ENCODE measurements around the gene LRRC27. TPM values are rescaled to one million over a fixed set of nuclear protein-coding genes. Genes with fewer than 3 reads are reported as not detected.
A peak's percentile ranks its signal among the peaks of the same experiment; 100 is the strongest.
"Not testable (repeated sequence)": the region's sequence is repeated elsewhere in the genome, so short reads cannot be mapped to it uniquely, and the experiment has no call there.

LRRC27 gene
- total RNA-seq, 1 experiment from 2014 or later: 5.1 TPM

- in situ Hi-C loops (cut with HindIII; ENCODE audit: low pct_unique_long_range_greater_than_20kb, low sequenced_read_pairs): no loop called here
- no peak for DNase-seq (ENCODE audit: low read depth, low spot score)
These were observed 15.4 kb downstream of the LRRC27 start for GRCh38 chr10:132347211-132347930.

- DNase-seq (ENCODE audit: low read depth, low spot score): no peak
- in situ Hi-C loops (cut with HindIII; ENCODE audit: low pct_unique_long_range_greater_than_20kb, low sequenced_read_pairs): no loop called here
These were observed 15.9 kb downstream of the LRRC27 start for GRCh38 chr10:132347931-132348267.

GRCh38 chr10:132349766-132350165 lies 17.8 kb downstream of the LRRC27 start:
- in situ Hi-C loops (cut with HindIII; ENCODE audit: low pct_unique_long_range_greater_than_20kb, low sequenced_read_pairs): no loop called here
- DNase-seq (ENCODE audit: low read depth, low spot score): no peak

DNA sequence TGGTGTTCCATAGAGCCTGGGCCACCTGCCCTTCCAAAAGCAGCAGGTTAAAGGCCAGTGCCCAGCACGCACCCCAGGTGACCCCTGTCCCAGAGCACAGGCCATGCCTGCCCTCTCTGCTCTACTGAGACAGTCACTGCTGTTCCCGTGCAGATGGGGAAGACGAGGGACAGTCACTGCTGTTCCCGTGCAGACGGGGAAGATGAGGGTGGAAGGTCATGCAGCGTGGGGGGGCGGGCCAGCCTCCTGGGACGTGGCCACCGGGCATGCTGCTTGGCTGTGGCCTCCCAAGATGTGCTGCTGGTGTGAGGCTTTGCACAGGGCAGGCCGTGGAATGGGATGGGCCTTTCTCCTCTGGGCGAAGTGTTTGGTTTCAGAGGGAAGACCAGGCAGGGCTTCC lies 18.4 kb downstream of the LRRC27 start:
- in situ Hi-C loops (cut with HindIII; ENCODE audit: low pct_unique_long_range_greater_than_20kb, low sequenced_read_pairs): no loop called here
- DNase-seq (ENCODE audit: low read depth, low spot score): no peak

DNA sequence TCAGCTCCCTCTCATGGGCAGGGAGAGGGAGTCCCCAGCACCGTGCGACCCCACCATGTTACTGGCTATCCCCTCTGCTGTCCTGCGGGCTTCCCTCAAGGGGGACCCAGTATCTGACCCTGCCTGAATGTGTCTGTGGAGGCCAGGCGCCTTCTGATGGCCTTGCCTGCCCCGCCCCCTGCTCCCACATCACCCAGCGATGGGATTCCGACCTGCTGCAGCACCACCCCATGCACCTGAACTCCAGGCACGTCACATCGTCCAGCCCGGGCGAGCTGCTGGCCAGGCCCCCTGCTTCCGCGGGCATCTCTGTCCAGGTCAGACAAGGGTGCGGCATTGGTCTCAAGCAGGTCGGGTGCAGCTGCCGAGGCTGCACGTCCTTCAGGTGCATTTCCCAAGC lies 19.0 kb downstream of the LRRC27 start:
- no peak for DNase-seq (ENCODE audit: low read depth, low spot score)
- in situ Hi-C loops (cut with HindIII; ENCODE audit: low pct_unique_long_range_greater_than_20kb, low sequenced_read_pairs): no loop called here

GRCh38 chr10:132351611-132352010 lies 19.6 kb downstream of the LRRC27 start:
- in situ Hi-C loops (cut with HindIII; ENCODE audit: low pct_unique_long_range_greater_than_20kb, low sequenced_read_pairs): no loop called here
- DNase-seq (ENCODE audit: low read depth, low spot score): no peak

- DNase-seq (ENCODE audit: low read depth, low spot score): peak; percentile 48
These were observed 20.7 kb downstream of the LRRC27 start for GRCh38 chr10:132352462-132353308.

GRCh38 chr10:132353456-132354355 lies 21.7 kb downstream of the LRRC27 start:
- in situ Hi-C loops (cut with HindIII; ENCODE audit: low pct_unique_long_range_greater_than_20kb, low sequenced_read_pairs): no loop called here
- no peak for DNase-seq (ENCODE audit: low read depth, low spot score)

More at GRCh38 chr10:132352462-132353308, 20.7 kb downstream of the LRRC27 start:
- in situ Hi-C loops (cut with HindIII; ENCODE audit: low pct_unique_long_range_greater_than_20kb, low sequenced_read_pairs): not testable (repeated sequence)

DNA sequence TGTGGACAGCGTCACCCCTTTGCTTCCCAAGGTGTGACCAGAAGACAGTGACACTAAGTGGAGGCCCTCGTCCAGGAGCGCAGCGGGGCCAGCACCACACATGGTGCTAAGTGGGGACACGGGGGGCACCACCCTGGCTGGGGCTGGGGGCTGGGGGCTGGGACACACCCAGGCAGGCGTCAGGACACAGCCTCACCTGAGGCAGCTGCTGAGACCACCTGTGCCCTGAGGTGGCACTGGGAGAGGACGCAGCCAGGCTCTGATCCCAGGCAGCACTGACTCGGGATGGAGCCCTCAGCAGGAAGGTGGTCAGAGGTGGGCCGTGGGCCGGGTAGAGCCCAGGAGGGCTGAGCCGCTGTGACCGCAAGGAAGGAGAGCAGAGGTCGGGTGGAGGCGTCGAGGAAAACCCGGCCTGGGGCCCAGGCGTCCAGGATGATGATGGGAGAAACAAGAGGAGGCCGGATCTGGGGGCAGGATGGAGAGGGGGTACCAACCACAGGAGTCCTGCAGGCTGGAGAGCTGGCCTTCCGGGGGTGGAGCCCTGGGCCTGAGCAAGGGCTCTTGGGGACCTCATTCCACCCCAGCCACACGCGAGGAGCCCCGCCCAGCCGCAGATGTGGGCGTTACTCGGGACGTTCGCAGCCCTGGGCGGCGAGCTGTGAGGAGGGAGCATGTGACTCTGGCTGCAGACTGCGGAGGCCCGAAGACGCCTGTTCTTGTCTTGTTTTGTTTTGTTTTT lies 22.5 kb downstream of the LRRC27 start:
- no peak for DNase-seq (ENCODE audit: low read depth, low spot score)
- in situ Hi-C loops (cut with HindIII; ENCODE audit: low pct_unique_long_range_greater_than_20kb, low sequenced_read_pairs): no loop called here

DNA sequence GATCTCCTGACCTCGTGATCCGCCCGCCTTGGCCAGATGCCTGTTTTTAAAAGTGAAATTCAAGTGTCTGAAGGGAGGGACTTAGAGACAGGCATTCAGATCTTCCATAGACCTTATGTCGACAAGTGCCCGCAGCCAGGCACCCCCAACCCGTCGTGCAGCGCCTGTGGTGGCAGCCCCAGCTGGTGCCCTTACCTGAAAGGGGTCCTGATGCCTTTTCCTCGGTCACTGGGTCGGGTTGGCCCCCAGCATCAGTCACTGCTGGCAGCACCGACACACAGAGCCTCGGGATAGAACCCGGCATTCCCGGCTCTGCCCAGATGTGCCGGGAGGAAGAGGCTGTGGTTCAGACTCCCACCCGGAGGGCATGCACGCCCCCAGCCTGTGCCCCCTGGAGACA lies 23.3 kb downstream of the LRRC27 start:
- in situ Hi-C loops (cut with HindIII; ENCODE audit: low pct_unique_long_range_greater_than_20kb, low sequenced_read_pairs): no loop called here
- no peak for DNase-seq (ENCODE audit: low read depth, low spot score)

- no peak for DNase-seq (ENCODE audit: low read depth, low spot score)
- in situ Hi-C loops (cut with HindIII; ENCODE audit: low pct_unique_long_range_greater_than_20kb, low sequenced_read_pairs): no loop called here
These were observed 23.8 kb downstream of the LRRC27 start for GRCh38 chr10:132355754-132356153.

DNA sequence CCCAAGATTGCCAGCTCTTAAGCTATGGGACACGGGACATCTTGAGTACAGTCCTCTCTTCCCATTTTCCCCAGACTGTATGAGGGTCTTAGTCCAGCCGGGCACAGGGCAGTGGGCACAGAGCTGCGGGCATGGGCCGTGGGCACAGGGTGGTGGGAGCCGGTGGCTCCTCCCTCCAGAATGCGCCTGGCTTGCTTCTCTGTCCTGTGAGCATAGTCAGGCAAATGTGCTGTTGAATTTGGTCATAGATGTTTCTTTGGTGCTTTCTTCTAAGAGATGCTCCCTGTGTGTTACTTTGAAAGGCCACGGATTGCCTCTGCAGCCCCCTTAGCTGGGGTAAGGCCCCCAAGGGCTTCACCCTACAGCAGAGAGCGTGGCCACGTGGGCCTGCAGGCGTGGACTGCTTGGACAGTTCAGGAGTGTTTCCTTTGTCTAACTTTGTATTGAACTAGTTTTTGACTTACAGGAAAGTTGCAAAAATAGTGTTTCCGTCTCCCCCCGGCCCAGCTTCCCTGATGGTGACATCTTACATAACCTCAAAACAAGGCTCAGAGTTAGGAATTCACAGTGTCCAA lies 24.7 kb downstream of the LRRC27 start:
- DNase-seq (ENCODE audit: low read depth, low spot score): no peak
- in situ Hi-C loops (cut with HindIII; ENCODE audit: low pct_unique_long_range_greater_than_20kb, low sequenced_read_pairs): no loop called here

GRCh38 chr10:132357286-132358058 lies 25.5 kb downstream of the LRRC27 start:
- DNase-seq (ENCODE audit: low read depth, low spot score): no peak
- in situ Hi-C loops (cut with HindIII; ENCODE audit: low pct_unique_long_range_greater_than_20kb, low sequenced_read_pairs): no loop called here

GRCh38 chr10:132359305-132360040 lies 27.5 kb downstream of the LRRC27 start:
- no peak for DNase-seq (ENCODE audit: low read depth, low spot score)
- in situ Hi-C loops (cut with HindIII; ENCODE audit: low pct_unique_long_range_greater_than_20kb, low sequenced_read_pairs): no loop called here

- in situ Hi-C loops (cut with HindIII; ENCODE audit: low pct_unique_long_range_greater_than_20kb, low sequenced_read_pairs): no loop called here
- DNase-seq (ENCODE audit: low read depth, low spot score): peak; percentile 13
These were observed 28.9 kb downstream of the LRRC27 start for GRCh38 chr10:132360766-132361447.

All from SK-MEL-5 (cell line).